ENCODE data around the gene ZNF518B. TPM values are rescaled to one million over a fixed set of nuclear protein-coding genes. Genes with fewer than 3 reads are reported as not detected.

ZNF518B gene
- total and polyA plus RNA-seq, 2 donors (not counting 3 experiments of a cell fraction or from before 2014, with no cell fraction given), result 9.5 to 28.3 TPM

DNA sequence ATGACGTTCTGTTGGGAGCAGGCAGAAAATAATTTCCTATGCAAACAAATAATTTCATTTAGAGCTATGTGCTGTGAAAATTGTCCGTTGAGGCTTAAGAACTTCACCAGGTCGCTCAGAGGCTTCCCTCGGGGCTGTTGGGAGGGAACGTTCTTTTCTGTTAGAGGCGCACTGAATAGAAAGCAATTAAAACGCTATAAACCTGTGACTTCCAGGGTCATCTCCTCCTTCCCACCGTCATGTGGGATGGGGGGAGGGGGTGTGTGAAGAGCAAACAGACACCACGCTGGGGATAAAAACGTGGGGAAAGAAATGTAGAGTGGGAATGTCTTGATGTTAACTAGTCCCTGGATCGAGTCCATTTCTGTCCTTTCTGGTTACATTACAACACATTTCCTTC is 35.2 kb upstream of the ZNF518B start:
- no peak for FAIRE-seq
- CTCF ChIA-PET, result interaction anchor here (1.4 to 1.7 kb wide), 2 partner anchors 9 to 327 kb away, joined by 3 to 5 read pairs; no protein-coding TSS in a partner anchor
- H3K9me3 ChIP-seq (replicated peaks; ENCODE audit: control insufficient read depth, insufficient read depth, low read length), result no peaks in the 10 kb centered on the region
- no peak overlapping the region for H3K9ac ChIP-seq (replicated peaks; ENCODE audit: extremely low read depth, insufficient read depth, low read length)
- H3K4me3 ChIP-seq (replicated peaks in 1 of 3; ENCODE audit: insufficient read depth in 1 of 3, low read depth in 1 of 3, low read length in 3 of 3), result no peak overlapping the region
- POLR2A ChIA-PET, result no interaction called here
- BruUV-seq (replicated peaks), result no TSS peak
- H3K36me3 ChIP-seq (ENCODE audit: control insufficient read depth in 2 of 2, extremely low read depth in 1 of 2, insufficient read depth in 2 of 2, low read length in 2 of 2), result no peaks in the 10 kb centered on the region
- peaks cover 2 to 4% of the 10 kb centered on the region in 2 experiments for H3K27me3 ChIP-seq (ENCODE audit: control insufficient read depth in 2 of 2, insufficient read depth in 2 of 2, low read length in 2 of 2)
- intact Hi-C loops (cut with micrococcal nuclease) (no loop called here), dilution Hi-C loops (cut with MboI; ENCODE audit: extremely low pct_ligation_motif_present, low sequenced_read_pairs) (no loop called here)
- H3K27ac ChIP-seq (ENCODE audit: insufficient read depth, low read depth, low read length), result no peak overlapping the region
- no peaks in the 10 kb centered on the region for H4K20me1 ChIP-seq (replicated peaks; ENCODE audit: control insufficient read depth, extremely low read depth, insufficient read depth, low read length)
- no peak overlapping the region for H3K4me2 ChIP-seq (ENCODE audit: insufficient read depth, low read length)
- no peaks in the 10 kb centered on the region for H3K4me1 ChIP-seq (ENCODE audit: control insufficient read depth, extremely low read depth, insufficient read depth, low read length)
- H2AFZ ChIP-seq (ENCODE audit: low read depth, low read length), result no peak overlapping the region
- DNase-seq (ENCODE audit: low read depth, low spot score), result no peak
- TF ChIP-seq JUN (IDR thresholded peaks at IDR 0.05; ENCODE audit: borderline replicate concordance, insufficient read depth, insufficient read length, low read depth) (no peak), MYC (IDR thresholded peaks at IDR 0.05; ENCODE audit: low read depth, low read length) (no peak), EZH2 (IDR thresholded peaks at IDR 0.05; ENCODE audit: borderline replicate concordance, low read depth, low read length, severe bottlenecking) (no peak), GATA2 (IDR thresholded peaks at IDR 0.05; ENCODE audit: insufficient read depth, insufficient read length, low read depth, low read length) (no peak), POLR2AphosphoS5 (IDR thresholded peaks at IDR 0.05; ENCODE audit: insufficient read depth, low read depth, low read length) (no peak), FOS (IDR thresholded peaks at IDR 0.05; ENCODE audit: borderline replicate concordance, insufficient read depth, low read length) (no peak), POLR2A (IDR thresholded peaks at IDR 0.05; ENCODE audit: low read depth, low read length) (no peak)
- TF ChIP-seq, protein P1, sequence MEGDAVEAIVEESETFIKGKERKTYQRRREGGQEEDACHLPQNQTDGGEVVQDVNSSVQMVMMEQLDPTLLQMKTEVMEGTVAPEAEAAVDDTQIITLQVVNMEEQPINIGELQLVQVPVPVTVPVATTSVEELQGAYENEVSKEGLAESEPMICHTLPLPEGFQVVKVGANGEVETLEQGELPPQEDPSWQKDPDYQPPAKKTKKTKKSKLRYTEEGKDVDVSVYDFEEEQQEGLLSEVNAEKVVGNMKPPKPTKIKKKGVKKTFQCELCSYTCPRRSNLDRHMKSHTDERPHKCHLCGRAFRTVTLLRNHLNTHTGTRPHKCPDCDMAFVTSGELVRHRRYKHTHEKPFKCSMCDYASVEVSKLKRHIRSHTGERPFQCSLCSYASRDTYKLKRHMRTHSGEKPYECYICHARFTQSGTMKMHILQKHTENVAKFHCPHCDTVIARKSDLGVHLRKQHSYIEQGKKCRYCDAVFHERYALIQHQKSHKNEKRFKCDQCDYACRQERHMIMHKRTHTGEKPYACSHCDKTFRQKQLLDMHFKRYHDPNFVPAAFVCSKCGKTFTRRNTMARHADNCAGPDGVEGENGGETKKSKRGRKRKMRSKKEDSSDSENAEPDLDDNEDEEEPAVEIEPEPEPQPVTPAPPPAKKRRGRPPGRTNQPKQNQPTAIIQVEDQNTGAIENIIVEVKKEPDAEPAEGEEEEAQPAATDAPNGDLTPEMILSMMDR (IDR thresholded peaks at IDR 0.05; ENCODE audit: extremely low read depth in 1 of 2, insufficient read depth in 1 of 2, low read depth in 1 of 2, low read length in 2 of 2), result no peak
- TF ChIP-seq, protein P2, sequence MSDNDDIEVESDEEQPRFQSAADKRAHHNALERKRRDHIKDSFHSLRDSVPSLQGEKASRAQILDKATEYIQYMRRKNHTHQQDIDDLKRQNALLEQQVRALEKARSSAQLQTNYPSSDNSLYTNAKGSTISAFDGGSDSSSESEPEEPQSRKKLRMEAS (IDR thresholded peaks at IDR 0.05; ENCODE audit: insufficient read depth, insufficient read length), result no peak
- H3K9me1 ChIP-seq (replicated peaks; ENCODE audit: control insufficient read depth, extremely low read depth, insufficient read depth, low read length), result no peaks in the 10 kb centered on the region
- H3K79me2 ChIP-seq (ENCODE audit: control insufficient read depth, insufficient read depth, low read length), result no peaks in the 10 kb centered on the region

Measured in endothelial cell of umbilical vein (primary cell).